GM18499 (cell line): ENCODE results near the gene GADD45B.
A peak's percentile ranks its signal among the peaks of the same experiment; 100 is the strongest.

Experiments
- ATAC-seq: cut with Tn5 transposase; IDR thresholded peaks from one replicate; pipeline ENCODE4 v1.9.1; 2021; ENCODE audit warnings: moderate number of reproducible peaks; ENCODE audit not compliant: insufficient read depth, unreplicated experiment

GADD45B gene

GRCh38 chr19:2475702-2476450 lies at the start of gene GADD45B:
TSS of gene GADD45B (plus strand) at chr19:2476127. CDS start at chr19:2476359, 232 bp downstream.
- peak; percentile 41 for ATAC-seq

- ATAC-seq: no peak
Observed at GRCh38 chr19:2426611-2427428, 49.1 kb upstream of the GADD45B start.

- peak; percentile 59 for ATAC-seq
Observed at GRCh38 chr19:2427429-2428320, 48.3 kb upstream of the GADD45B start, which contains the start of gene TIMM13. TSS of gene TIMM13 (minus strand) at chr19:2427586. CDS start at chr19:2427533, 53 bp downstream.

GRCh38 chr19:2428321-2428690 lies 47.6 kb upstream of the GADD45B start:
- ATAC-seq: no peak

GRCh38 chr19:2428756-2429711 lies 46.9 kb upstream of the GADD45B start:
- ATAC-seq: no peak

- no peak for ATAC-seq
Observed at GRCh38 chr19:2429917-2430535, 45.9 kb upstream of the GADD45B start.

GRCh38 chr19:2431318-2432055 lies 44.4 kb upstream of the GADD45B start:
- ATAC-seq: no peak

- no peak for ATAC-seq
Observed at GRCh38 chr19:2432131-2432848, 43.6 kb upstream of the GADD45B start.

GRCh38 chr19:2433854-2434253 lies 42.1 kb upstream of the GADD45B start:
- no peak for ATAC-seq

- no peak for ATAC-seq
Observed at GRCh38 chr19:2434267-2434666, 41.7 kb upstream of the GADD45B start.

- no peak for ATAC-seq
Observed at GRCh38 chr19:2434721-2435265, 41.1 kb upstream of the GADD45B start.

- no peak for ATAC-seq
Observed at GRCh38 chr19:2436384-2436783, 39.5 kb upstream of the GADD45B start.

GRCh38 chr19:2436926-2437325 lies 39.0 kb upstream of the GADD45B start:
- no peak for ATAC-seq

- ATAC-seq: no peak
Observed at GRCh38 chr19:2438178-2438577, 37.7 kb upstream of the GADD45B start.

- ATAC-seq: no peak
Observed at GRCh38 chr19:2440515-2440914, 35.4 kb upstream of the GADD45B start.

GRCh38 chr19:2441096-2441752 lies 34.7 kb upstream of the GADD45B start:
- ATAC-seq: no peak
